Right cardiac atrium (tissue), 5 donors: Measurements from ENCODE around the gene GBX1. TPM values are rescaled to one million over a fixed set of nuclear protein-coding genes. Genes with fewer than 3 reads are reported as not detected.

ENCODE experiments used
- ATAC-seq, 2 donors: fragments of 200-7000 bp; cut with Tn5 transposase; one replicate each; pipeline versions ENCODE4 v1.8.0 to v1.9.1; 2020; ENCODE audit warnings: moderate library complexity in 2 of 2, mild to moderate bottlenecking in 1 of 2
- DNase-seq, 3 donors: peaks; one replicate each; pipeline ENCODE4 v3.0.0-alpha.2; 2020
- H3K27ac ChIP-seq: one replicate; pipeline ENCODE4 v1.5.1; 2013; ENCODE audit warnings: mild to moderate bottlenecking, low read length, control low read depth, moderate library complexity
- H3K27me3 ChIP-seq: one replicate; pipeline ENCODE4 v1.6.1; 2013; ENCODE audit not compliant: control insufficient read depth, insufficient read depth
- H3K4me1 ChIP-seq: one replicate; pipeline ENCODE4 v1.6.1; 2013; ENCODE audit warnings: low read length; ENCODE audit not compliant: control insufficient read depth, insufficient read depth
- H3K4me3 ChIP-seq: one replicate; pipeline ENCODE4 v1.5.1; 2013; ENCODE audit warnings: low read length, control low read depth
- H3K9me3 ChIP-seq: one replicate; pipeline ENCODE4 v1.6.1; 2013; ENCODE audit warnings: low read length; ENCODE audit not compliant: control insufficient read depth
- WGBS: extraction: QIAGEN DNeasy Blood & Tissue Kit; methylation state at CpG from one replicate; pipeline ENCODE4 v1.1.7; 2013; 5-methylcytosine and 5-hydroxymethylcytosine counted together
- intact Hi-C, 4 donors: fragments of 100-400 bp; cut with DNase I; formaldehyde crosslinking; loops; one replicate each; pipeline versions ENCODE4 v1.11.0 to v1.14.0; 2022 to 2023
- polyA plus RNA-seq: library from polyadenylated mRNA; stranded (reverse); fragments of 200-250 nt; gene quantifications from one replicate; pipeline ENCODE4 v1.2.3, GENCODE V29; 2013
- total RNA-seq, 4 donors: library from RNA; stranded (reverse); fragmentation: NEBNext Ultra II Directional; extraction: Animal tissue kit (Norgen Biotek cat#: 25700); gene quantifications; one replicate each; pipeline ENCODE4 v1.2.1, GENCODE V29; 2021
- donor health status: healthy with polysubstance abuse.
- donor health status: DM: no; HTN: yes; CAD: no.
- donor health status: DM: no; HTN: no; CAD: no.
- donor health status: DM: no; HTN: yes; CAD: no; lungs with severe emphysema.
- donor health status: DM: yes; HTN: yes; CAD: no.

GBX1 gene
- total and polyA plus RNA-seq, 5 donors = 0.14 to 1.0 (median 0.40) TPM; not detected in 2

GRCh38 chr7:151117565-151117964 is 49.9 kb downstream of the GBX1 start:
- H3K4me3 ChIP-seq = no peak overlapping the region
- H3K4me1 ChIP-seq = peaks cover 3% of the 10 kb centered on the region
- H3K9me3 ChIP-seq = no peaks in the 10 kb centered on the region
- intact Hi-C loops = loop anchor here in 2 of 4 donors (10.0 kb wide), 2 partner anchors 93 to 103 kb away; partner anchors contain the start of genes ABCB8 (in 1 of the 2) and ATG9B (in 1 of the 2)
- ATAC-seq = no peak
- no peak overlapping the region for H3K27ac ChIP-seq
- 90% methylated on average over 12 of the region's 12 CpGs for WGBS
- no peaks in the 10 kb centered on the region for H3K27me3 ChIP-seq
- DNase-seq = peak in 1 of 3 donors; percentile 34

- WGBS = 93% methylated on average over 27 of the region's 27 CpGs
- H3K27ac ChIP-seq = no peak overlapping the region
- DNase-seq (peak in 1 of 3 donors; percentile 62), ATAC-seq (no peak)
- H3K4me1 ChIP-seq = peaks cover 3% of the 10 kb centered on the region
- intact Hi-C loops = loop anchor here in 2 of 4 donors (10.0 kb wide), 2 partner anchors 92 to 102 kb away; partner anchors contain the start of genes ABCB8 (in 1 of the 2) and ATG9B (in 1 of the 2)
- H3K9me3 ChIP-seq = no peaks in the 10 kb centered on the region
- H3K27me3 ChIP-seq = no peaks in the 10 kb centered on the region
- H3K4me3 ChIP-seq = no peak overlapping the region
Observed at GRCh38 chr7:151116603-151117440, 50.7 kb downstream of the GBX1 start.

DNA sequence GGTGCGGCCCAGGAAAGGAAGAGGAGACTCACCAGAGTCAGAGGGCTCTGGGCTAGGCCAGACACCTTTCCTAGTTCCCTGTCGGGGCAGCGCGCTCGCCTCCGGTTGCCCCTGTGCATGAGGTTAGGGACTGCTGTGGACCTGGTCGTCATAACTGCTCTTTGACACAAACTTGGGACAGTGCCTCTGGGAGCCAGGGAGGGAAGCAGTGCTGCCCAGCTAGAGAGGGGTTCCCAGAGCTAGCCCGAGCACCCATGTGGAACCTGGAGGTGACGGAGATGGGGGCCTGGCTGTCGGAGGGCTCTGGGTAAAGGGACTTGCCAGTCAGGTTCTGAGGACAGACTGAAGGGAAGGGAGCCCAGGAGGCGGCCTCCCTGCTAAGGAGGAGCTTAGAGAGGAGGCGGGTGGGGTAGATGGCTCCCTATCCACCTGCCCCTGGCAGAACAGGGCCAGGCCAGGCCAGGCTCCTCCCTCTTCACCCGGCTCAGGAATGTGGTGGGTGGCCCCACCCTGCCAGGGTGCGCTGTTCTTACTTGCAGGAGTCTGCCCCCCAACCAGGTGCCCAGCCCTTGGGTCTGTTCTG is 51.6 kb downstream of the GBX1 start:
- Histone ChIP-seq H3K4me1 (peaks cover 3% of the 10 kb centered on the region), H3K27ac (no peak overlapping the region), H3K27me3 (no peaks in the 10 kb centered on the region), H3K9me3 (no peaks in the 10 kb centered on the region), H3K4me3 (no peak overlapping the region)
- DNase-seq (peak in 1 of 3 donors; percentile 62), ATAC-seq (peak in 1 of 2 donors; percentile 2)
- intact Hi-C loops = loop anchor here in 2 of 4 donors (10.0 kb wide), 2 partner anchors 91 to 101 kb away; partner anchors contain the start of genes ABCB8 (in 1 of the 2) and ATG9B (in 1 of the 2)
- 81% methylated on average over 14 of the region's 14 CpGs for WGBS

DNA sequence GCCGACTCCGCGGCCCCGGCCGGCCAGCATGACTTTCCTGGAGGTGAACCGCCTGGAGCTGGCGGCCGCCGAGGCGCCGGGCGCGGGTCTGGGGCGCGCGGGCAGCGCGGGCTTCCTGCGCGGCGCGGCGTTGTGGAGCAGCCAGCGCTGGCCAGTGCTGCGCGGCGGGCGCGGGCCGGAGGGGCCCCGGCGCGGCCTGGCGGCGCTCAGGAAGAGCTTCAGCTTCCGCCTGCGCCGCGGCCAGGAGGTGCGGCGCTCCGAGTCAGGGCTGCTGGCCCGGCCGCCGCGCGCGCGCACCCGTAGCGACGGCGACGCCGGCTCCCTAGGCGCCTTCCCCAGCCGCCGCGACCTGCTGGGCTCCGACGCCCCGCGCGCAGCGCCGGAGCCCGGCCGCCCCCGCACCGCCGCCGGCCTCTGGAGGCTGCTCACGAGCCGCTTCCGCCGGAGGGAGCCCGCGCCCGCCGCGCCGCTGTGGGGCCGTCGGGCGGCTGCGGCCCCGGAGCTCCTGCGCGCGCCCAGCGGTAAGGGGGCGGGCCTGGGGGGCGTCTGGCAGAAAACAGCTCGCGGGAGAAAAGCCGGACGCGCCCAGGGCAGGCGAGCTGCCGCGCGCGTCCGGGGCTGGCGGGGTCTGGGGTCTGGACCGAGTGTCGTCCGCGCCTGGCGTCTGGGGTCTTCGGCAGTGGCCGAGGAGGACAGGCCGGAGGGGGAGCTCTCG is 52.2 kb downstream of the GBX1 start:
- 5% methylated on average over 114 of the region's 114 CpGs for WGBS
- ATAC-seq = peak; percentile 22 to 31
- intact Hi-C loops = loop anchor here in 2 of 4 donors (10.0 kb wide), 2 partner anchors 90 to 100 kb away; partner anchors contain the start of genes ABCB8 (in 1 of the 2) and ATG9B (in 1 of the 2)
- Histone ChIP-seq H3K4me3 (peak overlapping the region; percentile 60), H3K4me1 (peaks cover 3% of the 10 kb centered on the region), H3K27ac (no peak overlapping the region), H3K9me3 (no peaks in the 10 kb centered on the region), H3K27me3 (no peaks in the 10 kb centered on the region)
- peak in 2 of 3 donors; percentile 62 to 72 for DNase-seq

- no peak for ATAC-seq
- no peak overlapping the region for H3K27ac ChIP-seq
- H3K9me3 ChIP-seq = no peaks in the 10 kb centered on the region
- no peaks in the 10 kb centered on the region for H3K27me3 ChIP-seq
- H3K4me3 ChIP-seq = peak overlapping the region; percentile 60
- H3K4me1 ChIP-seq = peaks cover 3% of the 10 kb centered on the region
- intact Hi-C loops = loop anchor here in 2 of 4 donors (10.0 kb wide), 2 partner anchors 90 to 100 kb away; partner anchors contain the start of genes ABCB8 (in 1 of the 2) and ATG9B (in 1 of the 2)
- 24% methylated on average over 101 of the region's 101 CpGs for WGBS
- peak in 1 of 3 donors; percentile 55 for DNase-seq
Observed at GRCh38 chr7:151114151-151115090, 53.1 kb downstream of the GBX1 start.

DNA sequence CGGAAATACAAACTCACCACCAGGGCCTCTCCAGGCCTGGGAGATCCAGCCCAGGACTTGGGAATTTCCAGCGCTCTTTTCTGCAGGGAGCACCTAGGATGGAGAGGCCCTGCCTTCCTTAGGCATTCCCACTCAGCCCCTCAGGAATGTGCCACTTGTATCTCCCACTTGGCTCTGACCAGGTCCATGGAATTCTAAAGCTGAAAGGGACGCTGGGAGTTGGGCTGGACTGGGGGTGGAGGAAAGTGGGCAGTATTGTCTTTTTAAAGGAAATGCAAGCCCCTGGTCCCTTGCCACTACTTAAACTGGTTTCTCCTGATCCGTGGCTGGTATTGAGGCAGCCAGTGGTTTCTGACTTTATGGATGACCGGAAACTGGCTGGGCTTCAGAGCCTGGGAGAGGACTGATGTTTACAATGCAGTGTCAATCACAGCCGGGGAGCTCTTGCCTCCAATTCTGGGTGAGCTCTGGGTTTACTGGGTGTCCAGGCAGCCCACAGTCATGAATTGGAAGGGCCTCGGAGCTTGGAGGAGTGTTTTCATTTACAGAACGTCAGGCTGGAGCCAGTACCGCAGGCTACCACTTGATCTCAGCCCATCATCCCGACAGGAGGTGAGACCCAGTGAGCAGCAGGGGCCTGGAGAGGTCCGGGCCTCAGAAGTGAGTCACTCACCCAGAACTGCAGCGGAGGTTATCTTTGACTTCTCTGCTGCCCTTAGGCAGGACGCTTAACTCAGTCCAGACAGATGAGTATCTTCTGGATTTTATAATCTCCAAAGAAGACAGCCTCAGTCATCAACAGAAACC is 53.9 kb downstream of the GBX1 start:
- WGBS = 79% methylated on average over 13 of the region's 13 CpGs
- DNase-seq = no peak

GRCh38 chr7:151110941-151111645 is 56.4 kb downstream of the GBX1 start:
- ATAC-seq (peak; percentile 83), DNase-seq (peak; percentile 82 to 92 (median 90))
- peaks cover 3% of the 10 kb centered on the region for H3K4me1 ChIP-seq
- H3K27ac ChIP-seq = no peak overlapping the region
- intact Hi-C loops = loop anchor here in 2 of 4 donors (10.0 kb wide), 2 partner anchors 86 to 96 kb away; partner anchors contain the start of genes ABCB8 (in 1 of the 2) and ATG9B (in 1 of the 2)
- H3K27me3 ChIP-seq = no peaks in the 10 kb centered on the region
- 36% methylated on average over 20 of the region's 20 CpGs for WGBS
- no peak overlapping the region for H3K4me3 ChIP-seq
- no peaks in the 10 kb centered on the region for H3K9me3 ChIP-seq

More for the DNA sequence above, 53.9 kb downstream of the GBX1 start:
- no peaks in the 10 kb centered on the region for H3K9me3 ChIP-seq
- intact Hi-C loops = loop anchor here in 2 of 4 donors (10.0 kb wide), 2 partner anchors 89 to 99 kb away; partner anchors contain the start of genes ABCB8 (in 1 of the 2) and ATG9B (in 1 of the 2)
- no peak for ATAC-seq
- no peaks in the 10 kb centered on the region for H3K27me3 ChIP-seq
- H3K4me3 ChIP-seq = no peak overlapping the region
- H3K27ac ChIP-seq = no peak overlapping the region
- H3K4me1 ChIP-seq = peaks cover 3% of the 10 kb centered on the region

GRCh38 chr7:151110236-151110940 is 57.1 kb downstream of the GBX1 start:
- Histone ChIP-seq H3K4me3 (no peak overlapping the region), H3K9me3 (no peaks in the 10 kb centered on the region), H3K27me3 (no peaks in the 10 kb centered on the region), H3K27ac (no peak overlapping the region), H3K4me1 (peaks cover 3% of the 10 kb centered on the region)
- WGBS = 65% methylated on average over 11 of the region's 11 CpGs
- DNase-seq = no peak
- intact Hi-C loops = loop anchor here in 2 of 4 donors (10.0 kb wide), 2 partner anchors 86 to 96 kb away; partner anchors contain the start of genes ABCB8 (in 1 of the 2) and ATG9B (in 1 of the 2)
- ATAC-seq = no peak
